UCSD-AML1 (cell line): ENCODE results near the gene MAPK8IP1.

Source experiments
- DNase-seq: peaks from one replicate; lab custom pipeline; 2025; ENCODE audit not compliant: unreplicated experiment; lab: John Stamatoyannopoulos, UW

The MAPK8IP1 gene

DNA sequence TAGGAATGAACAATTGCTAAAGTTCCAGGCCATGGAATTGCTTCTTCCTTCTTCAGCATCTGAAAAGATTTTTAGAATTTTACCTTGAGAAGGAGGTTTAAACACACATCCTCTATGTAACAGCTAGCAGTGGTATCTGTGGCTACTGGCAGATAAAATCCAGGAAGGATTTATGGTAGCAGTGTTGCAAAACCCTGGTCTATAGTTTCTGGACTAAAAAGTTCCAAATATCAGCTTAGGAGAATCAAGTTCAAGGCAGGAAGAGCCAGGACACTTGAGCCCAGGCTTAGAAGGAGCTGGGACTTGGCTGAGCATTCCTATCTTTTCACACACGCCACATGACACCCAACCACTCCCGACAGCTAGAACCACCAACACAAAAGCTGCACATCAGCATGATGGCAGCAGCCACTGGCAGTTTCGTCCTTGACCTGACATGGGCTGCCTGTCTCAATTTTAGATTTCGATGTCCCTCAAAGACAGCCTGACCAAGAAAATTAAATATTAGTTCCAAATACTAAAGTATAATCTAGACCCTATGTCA is 51.1 kb downstream of the MAPK8IP1 start:
- DNase-seq = no peak

DNA sequence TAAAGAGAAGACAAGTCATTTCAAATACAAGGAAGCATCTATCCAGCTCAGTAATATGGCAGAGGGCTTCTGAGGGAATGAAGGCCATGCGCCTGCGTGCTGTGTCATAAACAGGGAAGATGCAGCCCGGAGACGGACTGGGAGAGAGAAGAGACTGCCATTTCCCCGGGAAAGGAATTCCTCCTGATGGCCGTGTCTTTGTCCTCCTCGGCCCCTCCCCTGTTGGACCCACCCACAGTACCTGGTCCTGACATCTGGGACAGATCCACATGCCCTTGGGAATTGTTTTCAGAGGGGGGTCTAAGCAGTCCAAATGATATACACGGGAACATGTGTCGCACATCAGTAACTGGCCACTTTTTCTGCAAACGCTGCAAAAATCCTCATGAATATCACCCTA is 52.5 kb downstream of the MAPK8IP1 start:
- no peak for DNase-seq

DNA sequence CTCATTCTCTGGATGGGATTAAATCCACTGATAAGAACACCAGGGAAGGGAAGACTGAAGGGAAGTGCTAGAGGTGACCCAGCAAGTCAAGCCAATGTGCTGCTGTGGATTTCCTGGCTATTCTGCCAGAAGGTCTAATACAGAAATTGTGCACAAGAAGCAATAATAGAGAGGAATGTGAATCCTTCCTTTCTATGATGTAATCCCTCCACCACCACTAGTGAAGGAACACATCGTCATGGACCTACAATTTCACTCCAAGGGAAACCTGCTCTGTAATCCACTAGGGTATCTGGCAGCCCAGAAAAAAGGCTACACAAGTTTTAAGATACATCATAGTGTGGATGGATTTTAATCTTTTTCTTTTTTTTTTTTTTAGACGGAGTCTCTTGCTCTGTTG is 54.4 kb downstream of the MAPK8IP1 start:
- DNase-seq = no peak

DNA sequence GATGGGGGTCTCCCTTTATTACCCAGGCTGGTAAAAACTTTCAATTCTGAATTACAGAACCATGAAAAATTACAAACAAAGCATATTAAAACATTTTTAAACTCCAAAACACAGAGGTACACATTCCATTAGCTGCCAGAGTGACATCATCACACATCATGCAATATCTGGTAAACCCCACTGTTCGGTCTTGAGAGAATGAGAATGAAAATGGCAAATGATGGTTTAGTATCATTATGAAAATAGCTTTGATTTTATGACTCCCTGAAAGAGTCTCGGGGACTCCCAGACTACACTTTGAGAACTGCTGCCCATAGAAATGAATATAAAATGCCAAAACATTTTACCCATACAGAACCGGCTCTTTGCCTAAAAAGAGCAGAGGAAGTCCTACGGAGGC is 55.8 kb downstream of the MAPK8IP1 start:
- DNase-seq = no peak

DNA sequence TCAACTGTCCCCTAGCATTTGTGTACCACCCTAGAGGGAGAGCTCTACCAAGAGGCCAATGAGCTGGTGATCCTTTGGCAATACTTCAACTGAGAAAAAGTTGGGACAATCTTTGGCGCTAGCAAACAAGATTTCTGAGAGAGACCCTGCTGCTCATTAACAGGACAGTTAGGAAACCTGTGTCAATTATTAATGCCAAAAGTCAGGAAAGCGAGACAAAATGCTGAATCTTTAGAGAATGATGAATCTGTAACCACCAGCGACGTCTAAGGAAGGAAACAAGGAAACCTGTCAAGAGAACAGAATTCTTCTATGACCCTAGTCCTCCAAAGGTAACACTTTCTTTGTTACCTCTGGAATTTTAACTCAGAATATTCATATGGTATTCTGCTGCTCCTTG is 56.9 kb downstream of the MAPK8IP1 start:
- DNase-seq = no peak

DNA sequence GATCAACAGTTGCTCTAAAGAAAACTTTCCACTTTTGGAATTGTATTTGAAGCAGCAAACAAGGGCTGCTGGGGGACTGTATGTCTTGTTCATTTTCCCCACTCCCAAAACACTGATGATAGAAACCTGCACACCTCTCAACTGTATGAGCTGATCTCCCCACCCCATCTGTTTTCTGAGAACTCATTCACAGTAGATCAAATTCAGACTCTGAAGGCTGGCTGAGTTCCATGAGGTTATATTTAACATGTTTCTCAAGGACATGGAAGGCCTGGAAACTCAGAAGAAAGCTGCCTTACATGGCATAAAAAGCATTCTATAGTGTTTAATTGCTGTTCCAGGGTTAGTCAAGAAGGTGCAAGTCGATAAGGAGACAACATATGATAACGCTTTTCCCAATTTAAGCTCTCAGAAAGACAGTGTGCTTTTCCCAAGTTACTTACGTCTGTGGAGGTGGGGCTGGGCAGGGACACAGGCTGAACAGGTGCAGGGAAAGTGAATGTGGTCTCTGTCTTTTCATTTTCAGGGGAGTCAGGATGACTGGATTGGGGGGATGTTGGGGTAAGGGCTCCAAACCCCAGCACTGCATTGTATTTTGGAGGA is 60.0 kb downstream of the MAPK8IP1 start:
- no peak for DNase-seq

DNA sequence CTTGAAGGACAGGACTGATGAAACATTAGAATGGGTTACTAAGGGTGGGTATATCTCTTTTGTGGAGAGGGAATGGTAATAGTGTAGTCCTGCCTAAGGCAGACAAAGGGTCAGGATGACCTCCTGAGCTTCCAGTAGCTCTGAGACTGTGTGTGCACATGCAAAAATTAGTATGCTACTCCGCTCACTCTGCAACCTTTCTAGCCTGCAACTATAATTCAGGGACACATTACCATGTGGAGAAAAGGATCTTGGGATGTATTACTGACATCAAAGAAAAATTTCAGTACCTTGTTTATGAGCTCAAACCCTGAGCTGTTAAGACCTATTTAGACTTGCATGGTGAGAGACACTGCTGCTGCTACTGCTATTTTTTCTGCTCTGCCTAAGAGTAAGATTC is 62.4 kb downstream of the MAPK8IP1 start:
- DNase-seq = no peak

DNA sequence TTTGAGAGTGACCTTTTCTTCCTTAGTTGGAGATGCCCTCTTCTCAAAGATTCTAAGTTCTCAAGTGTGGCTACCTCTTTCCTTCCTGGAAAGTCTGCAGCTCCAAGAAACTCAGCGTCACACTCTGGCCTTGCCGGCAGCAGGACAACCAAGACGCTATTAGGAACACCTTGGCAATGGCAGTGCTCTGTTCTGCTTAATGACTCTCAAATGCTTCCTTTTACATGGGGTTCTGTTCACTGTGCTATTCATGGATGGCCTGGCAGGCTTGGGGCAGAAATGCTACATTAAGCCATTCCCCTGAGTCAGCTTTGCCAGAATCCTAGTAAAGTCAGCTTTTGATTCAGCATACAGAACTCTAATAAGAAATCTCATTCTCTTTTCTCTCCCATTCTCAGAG is 62.9 kb downstream of the MAPK8IP1 start:
- DNase-seq = no peak

DNA sequence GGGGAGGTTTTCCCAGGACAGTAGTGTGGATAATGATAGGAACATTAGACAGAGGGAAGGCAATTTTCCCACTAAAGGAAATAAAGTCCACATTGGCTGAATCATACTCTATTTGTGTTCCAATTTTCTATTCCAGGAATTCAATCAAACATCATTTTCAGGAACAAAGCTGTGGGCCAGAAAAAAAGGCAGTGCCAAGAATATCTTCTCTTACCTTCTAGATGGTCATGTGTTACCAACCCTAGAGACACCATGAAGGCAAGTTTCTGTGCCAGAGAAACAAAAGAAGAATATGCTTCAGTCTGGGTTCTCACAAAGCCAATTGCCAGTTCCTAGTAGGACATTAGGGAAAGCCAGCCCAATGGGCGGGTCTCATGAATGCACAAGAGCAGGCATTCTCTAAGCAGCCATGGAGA is 64.5 kb downstream of the MAPK8IP1 start:
- DNase-seq = no peak
